Upper lobe of left lung (tissue), 4 donors: ENCODE data around the gene HYAL1.

ENCODE experiments used
- POLR2A ChIP-seq, 4 donors: fragments of 450-650 bp; IDR thresholded peaks; one replicate each; pipeline ENCODE4 v1.5.1; 2016 to 2017; ENCODE audit warnings: antibody characterized with exemption in 4 of 4, mild to moderate bottlenecking in 2 of 4
- TF ChIP-seq, protein P1 (sequence below), 6 experiments: fragments of 450-650 bp in 4 of 6; fragments of 200-600 bp in 2 of 6; sonication (generic) in 2 of 6; IDR thresholded peaks; one replicate each; pipeline ENCODE4 v1.5.1; 2016 to 2019; ENCODE audit warnings: antibody characterized with exemption in 6 of 6

DNA sequence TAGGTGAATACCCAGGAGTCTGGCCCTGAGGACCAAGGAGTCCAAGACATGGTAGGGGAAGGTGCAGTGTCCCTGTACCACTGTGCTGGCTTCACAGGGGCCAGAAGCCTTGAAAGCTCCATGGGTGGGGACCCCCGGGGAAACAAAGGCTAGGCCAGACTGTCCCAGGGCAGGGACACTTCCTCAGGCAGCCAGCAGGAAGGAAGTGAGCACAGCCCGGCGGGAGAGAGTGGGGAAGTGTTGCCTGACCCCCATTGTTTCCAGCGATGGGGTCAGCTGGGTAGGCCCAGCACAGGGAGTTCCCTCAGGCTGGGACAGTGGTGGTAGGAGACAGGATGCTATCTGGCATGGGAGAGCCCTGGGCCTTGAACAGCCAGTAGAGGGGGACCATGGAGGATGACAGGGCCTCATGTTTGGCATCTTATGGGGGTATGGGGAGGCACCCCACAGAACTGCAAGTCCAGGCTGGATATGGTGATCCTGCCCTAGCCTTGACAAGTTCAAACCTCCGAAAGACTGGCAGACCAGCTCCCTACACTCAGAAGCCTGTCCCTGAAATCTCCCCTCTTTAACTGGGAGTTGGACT, 20.3 kb upstream of the HYAL1 start:
- TF ChIP-seq, protein P1, sequence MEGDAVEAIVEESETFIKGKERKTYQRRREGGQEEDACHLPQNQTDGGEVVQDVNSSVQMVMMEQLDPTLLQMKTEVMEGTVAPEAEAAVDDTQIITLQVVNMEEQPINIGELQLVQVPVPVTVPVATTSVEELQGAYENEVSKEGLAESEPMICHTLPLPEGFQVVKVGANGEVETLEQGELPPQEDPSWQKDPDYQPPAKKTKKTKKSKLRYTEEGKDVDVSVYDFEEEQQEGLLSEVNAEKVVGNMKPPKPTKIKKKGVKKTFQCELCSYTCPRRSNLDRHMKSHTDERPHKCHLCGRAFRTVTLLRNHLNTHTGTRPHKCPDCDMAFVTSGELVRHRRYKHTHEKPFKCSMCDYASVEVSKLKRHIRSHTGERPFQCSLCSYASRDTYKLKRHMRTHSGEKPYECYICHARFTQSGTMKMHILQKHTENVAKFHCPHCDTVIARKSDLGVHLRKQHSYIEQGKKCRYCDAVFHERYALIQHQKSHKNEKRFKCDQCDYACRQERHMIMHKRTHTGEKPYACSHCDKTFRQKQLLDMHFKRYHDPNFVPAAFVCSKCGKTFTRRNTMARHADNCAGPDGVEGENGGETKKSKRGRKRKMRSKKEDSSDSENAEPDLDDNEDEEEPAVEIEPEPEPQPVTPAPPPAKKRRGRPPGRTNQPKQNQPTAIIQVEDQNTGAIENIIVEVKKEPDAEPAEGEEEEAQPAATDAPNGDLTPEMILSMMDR (IDR thresholded peaks at IDR 0.05), result peak in 5 of 6 experiments; percentile 18 to 72 (median 49)
- peak in 2 of 4 donors; percentile 12 to 23 for TF ChIP-seq POLR2A (IDR thresholded peaks at IDR 0.05)
